Tibial nerve (tissue), 3 donors: ENCODE measurements around the gene ACP3.

ENCODE experiments used
- CTCF ChIP-seq, 5 experiments: fragments of 200-600 bp in 3 of 5; fragments of 450-650 bp in 2 of 5; sonication (generic) in 3 of 5; IDR thresholded peaks; one replicate each; pipeline ENCODE4 v1.5.1; 2016 to 2019; ENCODE audit warnings: antibody characterized with exemption in 5 of 5, mild to moderate bottlenecking in 3 of 5, moderate library complexity in 2 of 5
- POLR2A ChIP-seq, 2 donors: fragments of 450-650 bp; IDR thresholded peaks; one replicate each; pipeline ENCODE4 v1.6.1; 2017; ENCODE audit warnings: antibody characterized with exemption in 2 of 2, mild to moderate bottlenecking in 2 of 2, moderate library complexity in 2 of 2

- TF ChIP-seq POLR2A (IDR thresholded peaks at IDR 0.05) (no peak), CTCF (IDR thresholded peaks at IDR 0.05) (no peak)
Observed at GRCh38 chr3:132311316-132311715, 5.9 kb upstream of the ACP3 start.
